K562 (cell line): Measurements from ENCODE around the gene TLR6. TPM values are rescaled to one million over a fixed set of nuclear protein-coding genes. Genes with fewer than 3 reads are reported as not detected.

Experiments used
- ATAC-seq: fragments of 200-7000 bp; cut with Tn5 transposase; 3 replicates; pipeline ENCODE4 v1.9.1; 2020; ENCODE audit warnings: moderate library complexity
- BruUV-seq: library from RNA; stranded (reverse); fragments of 400-500 nt; replicated peaks from 2 replicates; lab custom pipeline; 2021; lab: Mats Ljungman, UMichigan
- CTCF ChIA-PET: fragments of 300-600 bp; formaldehyde crosslinking; extraction: SDS; loops from one replicate; lab custom pipeline; 2021; ENCODE audit warnings: low intra/inter-chr PET ratio; lab: Yijun Ruan, JAX
- POLR2A ChIA-PET: fragments of 300-600, 350-650 bp; sonication (Branson Sonifier 250); formaldehyde crosslinking; extraction: SDS; loops from one replicate; lab custom pipeline; 2021; ENCODE audit warnings: antibody characterized with exemption, inconsistent platforms; lab: Yijun Ruan, JAX
- DNase-seq, 4 experiments: peaks; one replicate each; pipeline versions ENCODE4 v3.0.0 to v3.0.0-alpha.2; 2011 to 2018; ENCODE audit warnings: low spot score in 3 of 4, mixed read lengths in 3 of 4; ENCODE audit errors: extremely low read depth in 1 of 4
- FAIRE-seq: peaks from 2 replicates; lab custom pipeline; 2011; peaks lifted over from hg19 to GRCh38; lab: Jason Lieb, UNC
- H2AFZ ChIP-seq: 2 replicates; pipeline ENCODE4 v1.6.0; 2011; ENCODE audit warnings: low read depth, low read length, control low read depth, inconsistent platforms
- H3K27ac ChIP-seq: fragments of 200-600 bp; 3 replicates; pipeline ENCODE4 v1.8.0; 2011; ENCODE audit warnings: low read depth, mild to moderate bottlenecking, control low read depth, inconsistent platforms, low read length, moderate library complexity, mixed read lengths; ENCODE audit errors: extremely low read depth
- H3K27me3 ChIP-seq, 2 experiments: fragments of 300-600 bp in 1 of 2; 2 replicates in 1 of 2; 3 replicates in 1 of 2; pipeline versions ENCODE4 v1.6.0 to v1.8.0; 2011; ENCODE audit warnings: inconsistent platforms in 2 of 2, low read length in 2 of 2, mild to moderate bottlenecking in 1 of 2, mixed read lengths in 1 of 2, moderate library complexity in 1 of 2; ENCODE audit not compliant: control insufficient read depth in 2 of 2, insufficient read depth in 2 of 2
- H3K36me3 ChIP-seq: fragments of 300-600 bp; 3 replicates; pipeline ENCODE4 v1.8.0; 2011; ENCODE audit warnings: mild to moderate bottlenecking, low read length, inconsistent platforms; ENCODE audit not compliant: control insufficient read depth, insufficient read depth
- H3K4me1 ChIP-seq, 2 experiments: fragments of 200-600 bp in 1 of 2; replicated peaks in 1 of 2; 2 replicates in 1 of 2; 3 replicates in 1 of 2; pipeline versions ENCODE4 v1.5.1 to v1.8.0; 2011; ENCODE audit warnings: inconsistent platforms in 2 of 2, low read length in 2 of 2, mild to moderate bottlenecking in 1 of 2, mixed read lengths in 1 of 2, moderate library complexity in 1 of 2; ENCODE audit not compliant: control insufficient read depth in 2 of 2, insufficient read depth in 2 of 2
- H3K4me2 ChIP-seq: 2 replicates; pipeline ENCODE4 v1.6.1; 2011; ENCODE audit warnings: low read length, control low read depth, inconsistent platforms, mixed read lengths; ENCODE audit not compliant: insufficient read depth
- H3K4me3 ChIP-seq: fragments of 200-600 bp; sonication (generic), shearing (Covaris generic); 2 replicates; pipeline ENCODE4 v1.5.1; 2016; ENCODE audit warnings: control low read depth, inconsistent platforms
- H3K79me2 ChIP-seq: fragments of 200-600 bp; 3 replicates; pipeline ENCODE4 v1.8.0; 2011; ENCODE audit warnings: low read length, inconsistent platforms; ENCODE audit not compliant: control insufficient read depth, insufficient read depth
- H3K9ac ChIP-seq, 2 experiments: 2 replicates each; pipeline versions ENCODE4 v1.6.0 to v1.6.1; 2011; ENCODE audit warnings: low read depth in 2 of 2, low read length in 2 of 2, control low read depth in 1 of 2, inconsistent platforms in 1 of 2, mild to moderate bottlenecking in 1 of 2, mixed read lengths in 1 of 2; ENCODE audit not compliant: insufficient read depth in 1 of 2
- H3K9me1 ChIP-seq: one replicate; pipeline ENCODE4 v1.6.0; 2011; ENCODE audit warnings: inconsistent platforms, mild to moderate bottlenecking, low read length, moderate library complexity; ENCODE audit not compliant: control insufficient read depth, insufficient read depth
- H3K9me3 ChIP-seq: replicated peaks from 2 replicates; pipeline ENCODE4 v1.5.1; 2011; ENCODE audit warnings: low read depth, low read length, inconsistent platforms; ENCODE audit not compliant: control insufficient read depth, insufficient read depth
- H4K20me1 ChIP-seq: replicated peaks from 2 replicates; pipeline ENCODE4 v1.6.1; 2011; ENCODE audit warnings: low read length, inconsistent platforms, mixed read lengths; ENCODE audit not compliant: control insufficient read depth, insufficient read depth
- AFF1 ChIP-seq, 2 experiments: fragments of 450-650 bp; IDR thresholded peaks; 2 replicates each; pipeline ENCODE4 v1.6.1; 2018; ENCODE audit warnings: mild to moderate bottlenecking in 2 of 2, low read depth in 1 of 2; ENCODE audit not compliant: partially characterized antibody in 2 of 2
- BRD4 ChIP-seq: fragments of 200-600 bp; sonication (generic); IDR thresholded peaks from 2 replicates; pipeline ENCODE4 v1.6.1; 2017; ENCODE audit warnings: inconsistent platforms
- CAMTA2 ChIP-seq: fragments of 250-450 bp; sonication (Bioruptor Pico); conservative IDR thresholded peaks from 2 replicates; pipeline ENCODE4 v1.5.1; 2022
- ELF2 ChIP-seq: fragments of 250-450 bp; sonication (Bioruptor Pico); IDR thresholded peaks from 2 replicates; pipeline ENCODE4 v1.5.0; 2021; ENCODE audit warnings: mild to moderate bottlenecking
- KDM5B ChIP-seq: fragments of 200-600 bp; sonication (generic); IDR thresholded peaks from 2 replicates; pipeline ENCODE4 v1.6.1; 2012; ENCODE audit warnings: low read depth, mild to moderate bottlenecking, moderate library complexity, low read length, control low read depth, inconsistent platforms; ENCODE audit not compliant: insufficient replicate concordance
- RCOR1 ChIP-seq, 2 experiments: IDR thresholded peaks; 2 replicates each; pipeline ENCODE4 v1.6.1; 2012; ENCODE audit warnings: low read depth in 2 of 2, low read length in 2 of 2, borderline replicate concordance in 1 of 2, improper control_type of control experiment in 1 of 2
- SNAPC5 ChIP-seq: fragments of 250-450 bp; sonication (Bioruptor Pico); IDR thresholded peaks from 2 replicates; pipeline ENCODE4 v1.8.0; 2021; ENCODE audit warnings: moderate library complexity, mild to moderate bottlenecking, inconsistent platforms
- ZBTB11 ChIP-seq, 3 experiments: fragments of 200-800 bp in 1 of 3; fragments of 250-450 bp in 1 of 3; fragments of 450-650 bp in 1 of 3; sonication (Bioruptor Pico) in 1 of 3; sonication (Bioruptor generic) in 1 of 3; formaldehyde crosslinking in 1 of 3; IDR thresholded peaks; 2 replicates each; pipeline versions ENCODE4 v1.6.1 to v1.8.0; 2016 to 2022; ENCODE audit warnings: mild to moderate bottlenecking in 2 of 3, missing genetic modification characterization in 2 of 3, missing compliant biosample characterization in 1 of 3, moderate library complexity in 1 of 3
- ZNF143 ChIP-seq: sonication (generic); formaldehyde crosslinking; IDR thresholded peaks from 2 replicates; pipeline ENCODE4 v1.9.0; 2022; ENCODE audit warnings: mild to moderate bottlenecking, missing genetic modification reagents
- ZNF79 ChIP-seq: fragments of 250-450 bp; sonication (Bioruptor Pico); IDR thresholded peaks from 2 replicates; pipeline ENCODE4 v1.4.0; 2020; ENCODE audit warnings: low read depth, mild to moderate bottlenecking, moderate library complexity
- WGBS: fragments of 100-300 bp; shearing (Covaris generic); methylation state at CpG from one replicate; pipeline ENCODE4 v1.1.6; 2016; ENCODE audit warnings: low coverage, mixed read lengths; ENCODE audit not compliant: insufficient coverage; ENCODE audit errors: missing lambda C conversion rate; 5-methylcytosine and 5-hydroxymethylcytosine counted together
- in situ Hi-C: fragments of 300-500 bp; cut with MboI; formaldehyde crosslinking; loops from 4 replicates; pipeline ENCODE4 v1.15.0; 2018; ENCODE audit warnings: inconsistent platforms, mixed read lengths
- intact Hi-C: fragments of 100-400 bp; cut with micrococcal nuclease; formaldehyde crosslinking; loops from 2 replicates; pipeline ENCODE4 v1.14.2; 2022
- polyA plus RNA-seq, 8 experiments: library from polyadenylated mRNA; depleted of rRNA in 4 of 8; stranded (reverse) in 5 of 8; unstranded in 3 of 8; fragments of >200 nt; fragmentation: Nextera tagmentation in 2 of 8; fragmentation: Illumina TruSeq in 1 of 8; extraction: Ambion mirVana in 2 of 8; extraction: Trizol in 1 of 8; gene quantifications; 2 replicates each; pipeline versions ENCODE4 v1.2.1 to v1.2.3, GENCODE V29; 2011 to 2014; ENCODE audit warnings: inconsistent platforms in 1 of 8, missing spikeins in 1 of 8
- total RNA-seq, 7 experiments: library from RNA; depleted of rRNA in 6 of 7; stranded (reverse); fragments of >200 nt in 6 of 7; fragmentation: Illumina TruSeq in 2 of 7; extraction: Trizol in 2 of 7; gene quantifications; 2 replicates each; pipeline versions ENCODE4 v1.2.1 to v1.2.3, GENCODE V29; 2011 to 2021; ENCODE audit warnings: low replicate concordance in 1 of 7

TLR6 gene
- total and polyA plus RNA-seq, 9 of the 15 experiments (the other 6 are each of a cell fraction or from before 2014, with no cell fraction given), result 0.08 to 1.9 (median 0.91) TPM

GRCh38 chr4:38818441-38818976 lies 38.1 kb downstream of the TLR6 start:
- no peaks in the 10 kb centered on the region for H3K9me1 ChIP-seq
- CTCF ChIA-PET, result no interaction called here
- no peaks in the 10 kb centered on the region for H3K79me2 ChIP-seq
- no peak for ATAC-seq
- DNase-seq, result no peak
- no peak for TF ChIP-seq ZNF79 (CRISPR knock-in tag)
- TF ChIP-seq CAMTA2 (CRISPR knock-in tag), result no peak
- no peak for TF ChIP-seq RCOR1 (IDR thresholded peaks at IDR 0.05; ENCODE audit: borderline replicate concordance in 1 of 2, low read depth in 2 of 2, low read length in 2 of 2)
- no peak for TF ChIP-seq ELF2 (CRISPR knock-in tag)
- no peak for TF ChIP-seq ZNF143 (CRISPR knock-in tag)
- TF ChIP-seq SNAPC5 (CRISPR knock-in tag), result no peak
- no peak for TF ChIP-seq KDM5B
- no peak for TF ChIP-seq AFF1 (IDR thresholded peaks at IDR 0.05; ENCODE audit: low read depth in 1 of 2, partially characterized antibody in 2 of 2)
- no peak for TF ChIP-seq ZBTB11 (CRISPR knock-in tag; IDR thresholded peaks at IDR 0.05)
- no peak for TF ChIP-seq BRD4
- no peak overlapping the region for H3K27ac ChIP-seq
- H3K4me2 ChIP-seq, result no peak overlapping the region
- H2AFZ ChIP-seq, result no peak overlapping the region
- no TSS peak for BruUV-seq
- H3K9ac ChIP-seq, result no peak overlapping the region
- no peak for FAIRE-seq
- intact Hi-C loops (no loop called here), in situ Hi-C loops (no loop called here)
- H3K4me1 ChIP-seq, result peaks cover 0 to under 1% of the 10 kb centered on the region in 2 experiments; a peak in 1 of 5 replicates
- no peaks in the 10 kb centered on the region for H4K20me1 ChIP-seq
- POLR2A ChIA-PET, result interaction anchor here (0.6 to 1.2 kb wide), 4 partner anchors 13 to 1464 kb away, joined by 3 read pairs; partner anchors contain the start of gene TLR10
- H3K36me3 ChIP-seq, result no peaks in the 10 kb centered on the region
- 3% methylated on average over 5 of the region's 5 CpGs for WGBS
- no peak overlapping the region for H3K4me3 ChIP-seq
- H3K9me3 ChIP-seq, result peaks cover 2% of the 10 kb centered on the region
- 0 out of 5 replicates have a peak, but pooled peaks cover 0 to under 1% of the 10 kb centered on the region in 2 experiments for H3K27me3 ChIP-seq
